AG08395 (cell line): ENCODE data around the gene GFOD2.

Experiments
- DNase-seq: peaks from one replicate; pipeline ENCODE4 v3.0.0; 2012; ENCODE audit warnings: mixed read lengths, low spot score

Gene GFOD2

GRCh38 chr16:67641779-67642708, 77.1 kb downstream of the GFOD2 start:
- peak; percentile 57 for DNase-seq

DNA sequence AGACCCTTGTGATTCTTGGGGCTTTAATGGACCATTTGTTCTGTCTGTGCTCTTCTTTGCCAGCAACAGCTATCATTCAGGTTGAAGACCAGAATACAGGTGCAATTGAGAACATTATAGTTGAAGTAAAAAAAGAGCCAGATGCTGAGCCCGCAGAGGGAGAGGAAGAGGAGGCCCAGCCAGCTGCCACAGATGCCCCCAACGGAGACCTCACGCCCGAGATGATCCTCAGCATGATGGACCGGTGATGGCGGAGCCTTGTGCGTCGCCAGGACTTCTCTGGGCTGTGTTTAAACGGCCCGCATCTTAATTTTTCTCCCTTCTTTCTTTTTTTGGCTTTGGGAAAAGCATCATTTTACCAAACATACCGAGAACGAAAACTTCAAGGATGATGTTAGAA, 81.5 kb downstream of the GFOD2 start:
- no peak for DNase-seq

GRCh38 chr16:67636713-67637112, 82.4 kb downstream of the GFOD2 start:
- DNase-seq, result no peak

GRCh38 chr16:67632415-67633172, 86.5 kb downstream of the GFOD2 start:
- DNase-seq, result no peak

DNA sequence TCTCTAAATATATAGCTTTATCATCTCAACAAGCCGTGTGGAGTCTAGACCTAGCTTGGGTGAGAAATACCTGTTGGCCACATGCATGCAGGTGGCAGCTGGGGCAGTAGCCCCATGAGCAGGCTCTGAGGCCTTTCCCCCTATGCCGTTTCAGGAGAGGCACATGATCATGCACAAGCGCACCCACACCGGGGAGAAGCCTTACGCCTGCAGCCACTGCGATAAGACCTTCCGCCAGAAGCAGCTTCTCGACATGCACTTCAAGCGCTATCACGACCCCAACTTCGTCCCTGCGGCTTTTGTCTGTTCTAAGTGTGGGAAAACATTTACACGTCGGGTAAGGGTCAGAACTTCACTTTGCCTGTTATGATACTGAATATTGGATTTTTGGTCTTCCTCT, 90.9 kb downstream of the GFOD2 start:
- no peak for DNase-seq
